Left ventricle myocardium superior (tissue), 1 donor: Measurements from ENCODE around the gene ZFPM1. TPM values are rescaled to one million over a fixed set of nuclear protein-coding genes. Genes with fewer than 3 reads are reported as not detected.
"Not testable (repeated sequence)": the region's sequence is repeated elsewhere in the genome, so short reads cannot be mapped to it uniquely, and the experiment has no call there.

Experiments used
- ATAC-seq: fragments of 200-7000 bp; cut with Tn5 transposase; one replicate; pipeline ENCODE4 v1.9.1; 2020; ENCODE audit warnings: mild to moderate bottlenecking, moderate library complexity
- DNase-seq: peaks from one replicate; pipeline ENCODE4 v3.0.0-alpha.2; 2020
- intact Hi-C: fragments of 100-400 bp; cut with micrococcal nuclease; formaldehyde crosslinking; loops from one replicate; pipeline ENCODE4 v1.11.0; 2022
- total RNA-seq: library from RNA; stranded (reverse); fragmentation: NEBNext Ultra II Directional; extraction: Animal tissue kit (Norgen Biotek cat#: 25700); gene quantifications from one replicate; pipeline ENCODE4 v1.2.1, GENCODE V29; 2021
- donor health status: DM: no; HTN: yes; CAD: no; lungs with severe emphysema.

The ZFPM1 gene
- total RNA-seq, 1 donor from 2014 or later = 3.5 TPM

DNA sequence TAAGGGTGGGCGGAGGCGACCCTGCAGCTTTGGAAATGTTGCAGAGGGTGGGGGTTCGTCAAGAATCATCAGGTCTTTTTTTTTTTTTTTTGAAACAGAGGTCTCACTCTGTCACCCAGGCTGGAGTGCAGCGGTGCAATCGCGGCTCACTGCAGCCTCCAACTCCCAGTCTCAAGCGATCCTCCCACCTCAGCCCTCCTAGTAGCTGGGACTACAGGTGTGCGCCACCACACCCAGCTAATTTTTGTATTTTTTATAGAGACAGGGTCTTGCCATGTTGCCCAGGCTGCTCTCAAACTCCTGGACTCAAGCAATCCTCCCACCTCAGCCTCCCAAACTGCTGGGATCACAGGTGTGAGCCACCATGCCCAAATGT is 32.3 kb downstream of the ZFPM1 start:
- ATAC-seq, intact Hi-C loops, DNase-seq: not testable (repeated sequence)

DNA sequence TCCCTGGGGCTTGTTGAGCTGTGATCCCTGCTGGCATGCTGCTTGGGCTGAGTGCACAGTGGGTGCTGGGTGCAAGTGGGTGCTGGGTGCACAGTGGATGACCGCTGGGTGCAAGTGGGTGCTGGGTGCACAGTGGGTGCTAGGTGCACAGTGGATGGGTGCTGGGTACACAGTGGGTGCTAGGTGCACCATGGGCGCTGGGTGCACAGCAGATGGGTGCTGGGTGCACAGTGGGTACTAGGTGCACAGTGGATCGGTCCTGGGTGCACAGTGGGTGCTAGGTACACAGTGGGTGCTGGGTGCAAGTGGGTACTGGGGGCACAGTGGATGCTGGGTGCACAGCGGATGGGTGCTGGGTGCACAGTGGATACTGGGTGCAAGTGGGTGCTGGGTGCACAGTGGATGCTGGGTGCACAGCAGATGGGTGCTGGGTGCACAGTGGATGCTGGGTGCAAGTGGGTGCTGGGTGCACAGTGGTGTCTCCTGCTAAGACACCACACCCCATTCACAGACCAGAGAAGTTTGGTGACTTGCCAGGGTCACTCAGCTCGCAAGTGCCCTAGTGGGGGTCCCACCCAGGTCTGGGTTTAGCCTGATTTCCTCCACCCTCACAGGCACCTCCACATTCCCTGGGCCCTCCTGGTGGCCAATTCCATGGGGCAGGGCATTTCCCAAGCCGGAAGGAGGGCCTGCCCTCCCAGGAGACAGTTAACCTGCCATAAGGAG is 33.5 kb downstream of the ZFPM1 start:
- no peak for DNase-seq
- intact Hi-C loops = no loop called here
- no peak for ATAC-seq

- no peak for DNase-seq
- intact Hi-C loops = no loop called here
- no peak for ATAC-seq
These were observed 34.0 kb downstream of the ZFPM1 start for GRCh38 chr16:88487124-88487432.

GRCh38 chr16:88487920-88488851 is 35.1 kb downstream of the ZFPM1 start:
- intact Hi-C loops = no loop called here
- ATAC-seq = no peak
- no peak for DNase-seq

DNA sequence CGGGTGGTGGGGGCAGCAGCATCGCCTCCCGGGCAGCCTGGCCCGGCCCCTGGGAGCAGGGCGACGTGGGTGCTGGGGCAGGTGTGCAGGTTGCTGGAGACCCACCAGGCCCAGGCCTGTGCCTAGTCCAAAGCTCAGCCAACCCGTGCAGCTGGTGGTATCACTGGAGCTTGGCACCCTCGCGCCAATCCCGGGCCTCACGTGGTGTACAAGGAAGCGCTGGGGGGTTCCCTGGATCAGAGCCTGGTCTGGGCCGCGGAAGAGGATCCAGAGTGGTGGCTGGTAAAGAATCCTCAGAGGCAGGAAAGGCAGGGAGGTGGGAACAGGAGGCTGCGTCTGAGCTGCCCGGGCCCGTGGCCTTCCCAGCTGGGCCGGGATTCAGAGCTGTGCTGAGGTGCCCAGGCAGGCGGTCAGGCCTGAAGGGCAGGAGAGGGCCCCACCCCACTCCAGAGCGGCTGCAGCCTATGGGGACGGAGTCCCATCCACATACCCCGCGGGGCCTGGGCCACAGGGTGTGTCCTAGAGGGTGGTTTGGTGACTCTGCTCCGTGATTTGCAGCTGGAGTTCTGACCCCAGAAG is 36.2 kb downstream of the ZFPM1 start:
- ATAC-seq = no peak
- DNase-seq = no peak
- intact Hi-C loops = no loop called here

DNA sequence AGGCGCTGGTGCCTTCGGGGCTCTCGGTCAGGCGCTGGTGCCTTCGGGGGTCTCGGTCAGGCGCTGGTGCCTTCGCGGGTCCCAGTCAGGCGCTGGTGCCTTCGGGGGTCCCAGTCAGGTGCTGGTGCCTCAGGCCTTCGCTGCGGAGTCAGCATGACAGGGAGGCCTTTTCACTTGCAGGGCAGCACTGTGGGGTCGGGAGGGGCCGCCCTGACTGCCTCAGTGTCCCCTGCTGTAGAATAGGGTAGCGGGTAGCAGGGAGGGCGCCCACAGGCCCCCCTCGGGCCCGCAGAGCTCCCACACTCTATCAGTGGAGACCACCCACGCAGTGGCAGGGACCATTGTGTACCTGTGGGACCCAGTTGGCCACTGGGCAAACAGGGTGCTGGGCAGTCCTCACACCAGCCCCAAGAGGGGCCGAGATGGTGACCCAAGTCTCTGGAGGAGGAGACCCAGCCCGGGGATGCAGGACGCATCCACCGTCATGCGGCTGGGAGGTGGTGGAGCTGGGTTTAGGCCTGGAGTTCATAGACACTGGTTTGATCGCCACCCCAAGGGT is 38.0 kb downstream of the ZFPM1 start:
- intact Hi-C loops = no loop called here
- ATAC-seq (no peak), DNase-seq (no peak)

- ATAC-seq (no peak), DNase-seq (no peak)
- intact Hi-C loops = no loop called here
These were observed 38.7 kb downstream of the ZFPM1 start for GRCh38 chr16:88491560-88492310.

DNA sequence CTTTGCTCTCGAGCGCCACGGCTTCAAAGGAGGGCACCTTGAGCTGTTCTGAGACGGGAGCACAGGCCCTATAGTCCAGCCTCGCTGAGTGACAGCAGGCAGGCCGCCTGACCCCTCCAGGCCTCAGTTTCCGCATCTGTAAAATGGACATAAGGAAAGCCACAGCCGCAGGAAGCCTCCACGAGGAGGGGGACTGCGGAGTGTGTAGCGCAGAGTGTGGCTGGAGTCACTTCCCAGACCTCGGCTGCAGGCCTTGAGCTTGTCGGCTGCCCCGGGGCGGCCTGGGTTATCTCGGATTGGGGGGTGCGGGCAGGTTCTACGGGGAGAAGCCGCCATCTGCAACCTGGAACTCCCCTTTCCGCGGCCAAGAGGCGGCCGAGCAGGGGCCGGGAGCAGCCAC is 40.8 kb downstream of the ZFPM1 start:
- DNase-seq (no peak), ATAC-seq (no peak)
- intact Hi-C loops = no loop called here

- intact Hi-C loops = no loop called here
- no peak for ATAC-seq
- no peak for DNase-seq
These were observed 41.5 kb downstream of the ZFPM1 start for GRCh38 chr16:88494335-88495154.

DNA sequence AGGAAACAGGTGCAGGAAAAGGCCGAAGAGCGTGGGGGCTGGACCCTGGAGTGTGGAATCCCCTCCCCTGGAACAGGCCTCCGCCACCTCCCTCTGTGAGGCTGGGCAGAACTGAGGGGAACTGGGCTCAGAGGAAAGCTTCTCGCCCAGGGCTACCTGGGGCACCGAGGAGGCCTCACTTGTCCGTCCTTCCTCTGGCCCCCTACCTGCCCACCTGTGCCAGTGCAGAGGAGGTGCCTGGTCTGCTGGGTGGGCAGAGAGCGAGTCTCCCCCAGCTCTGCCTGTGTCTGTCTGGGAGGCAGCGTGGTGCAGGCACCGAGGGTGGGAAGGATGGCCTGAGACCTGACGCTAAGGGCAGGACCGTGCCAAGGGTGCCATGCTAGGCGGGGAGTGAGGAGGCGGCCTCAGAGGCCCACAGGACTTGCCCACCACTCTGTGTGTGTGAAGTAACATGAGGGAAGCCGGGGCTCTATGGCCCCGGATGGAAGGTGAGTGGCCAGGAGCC is 42.2 kb downstream of the ZFPM1 start:
- no peak for ATAC-seq
- DNase-seq = no peak
- intact Hi-C loops = no loop called here

- ATAC-seq (no peak), DNase-seq (no peak)
- intact Hi-C loops = no loop called here
These were observed 44.7 kb downstream of the ZFPM1 start for GRCh38 chr16:88497561-88498462.

GRCh38 chr16:88498576-88499208 is 45.6 kb downstream of the ZFPM1 start:
- ATAC-seq = no peak
- intact Hi-C loops = no loop called here
- no peak for DNase-seq

GRCh38 chr16:88499292-88499691 is 46.2 kb downstream of the ZFPM1 start:
- peak; percentile 4 for ATAC-seq
- intact Hi-C loops = no loop called here
- DNase-seq = no peak

DNA sequence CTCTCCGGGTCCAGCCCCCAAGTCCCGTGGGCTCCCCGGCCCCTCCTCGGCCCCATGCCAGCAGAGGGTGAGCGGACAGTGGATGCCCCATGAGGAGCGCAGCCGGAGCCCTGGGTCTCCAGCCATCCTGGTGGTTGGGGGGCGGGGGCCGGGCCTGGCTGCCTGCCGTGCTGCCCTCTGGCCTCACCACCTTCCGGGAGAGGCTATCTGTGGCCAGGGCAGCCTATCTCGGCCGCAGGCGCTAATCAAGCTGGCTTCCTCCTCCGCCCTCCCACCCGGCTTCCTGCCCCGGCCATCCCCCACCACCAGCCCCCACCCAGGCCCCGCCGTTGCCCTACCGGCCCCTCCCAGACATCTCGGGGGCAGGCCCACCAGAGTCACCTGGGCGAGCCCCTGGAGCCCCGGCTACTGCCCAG is 46.8 kb downstream of the ZFPM1 start:
- intact Hi-C loops = no loop called here
- DNase-seq (peak; percentile 55), ATAC-seq (peak; percentile 27)

DNA sequence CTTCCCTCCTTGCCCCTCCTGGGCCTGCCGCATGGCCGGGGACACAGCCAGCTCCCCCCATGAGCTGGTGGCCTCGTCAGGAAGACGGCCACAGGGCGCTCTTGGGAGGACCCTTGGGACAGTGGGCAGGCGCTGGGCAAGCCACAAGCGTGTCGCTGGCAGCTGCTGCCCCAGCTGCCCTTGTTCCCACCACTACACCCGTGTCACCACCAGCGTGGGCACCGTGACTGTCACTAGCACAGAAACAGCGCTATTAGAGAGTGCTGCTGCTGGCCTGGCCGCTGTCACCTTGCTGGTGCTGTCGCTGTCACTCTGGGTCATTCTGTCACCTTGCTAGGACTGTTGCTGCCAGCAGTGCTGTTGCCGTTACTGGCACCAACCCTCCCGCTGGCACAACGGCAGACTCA is 47.2 kb downstream of the ZFPM1 start:
- intact Hi-C loops = no loop called here
- DNase-seq (peak; percentile 72), ATAC-seq (peak; percentile 85)

DNA sequence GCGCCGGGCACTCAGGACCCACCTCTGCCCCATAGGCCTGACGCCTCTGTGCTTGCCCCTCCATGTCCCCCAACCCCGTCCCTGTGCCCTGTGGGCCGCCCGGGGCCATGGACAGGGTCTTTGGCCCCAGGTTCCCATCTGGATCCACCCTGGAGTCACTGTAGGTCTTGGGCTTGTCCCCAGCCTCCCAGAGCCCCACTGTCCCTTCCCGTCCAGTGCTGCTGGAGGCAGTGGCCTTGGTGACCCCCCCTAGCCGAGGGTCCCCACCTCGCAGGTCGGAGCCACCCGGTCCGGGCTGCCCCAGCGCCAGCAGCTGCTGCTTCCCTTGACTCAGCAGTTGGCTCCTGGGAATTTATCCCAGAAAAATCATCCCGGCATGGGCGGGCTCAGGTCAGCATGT is 49.3 kb downstream of the ZFPM1 start:
- ATAC-seq (no peak), DNase-seq (no peak)
- intact Hi-C loops = no loop called here

DNA sequence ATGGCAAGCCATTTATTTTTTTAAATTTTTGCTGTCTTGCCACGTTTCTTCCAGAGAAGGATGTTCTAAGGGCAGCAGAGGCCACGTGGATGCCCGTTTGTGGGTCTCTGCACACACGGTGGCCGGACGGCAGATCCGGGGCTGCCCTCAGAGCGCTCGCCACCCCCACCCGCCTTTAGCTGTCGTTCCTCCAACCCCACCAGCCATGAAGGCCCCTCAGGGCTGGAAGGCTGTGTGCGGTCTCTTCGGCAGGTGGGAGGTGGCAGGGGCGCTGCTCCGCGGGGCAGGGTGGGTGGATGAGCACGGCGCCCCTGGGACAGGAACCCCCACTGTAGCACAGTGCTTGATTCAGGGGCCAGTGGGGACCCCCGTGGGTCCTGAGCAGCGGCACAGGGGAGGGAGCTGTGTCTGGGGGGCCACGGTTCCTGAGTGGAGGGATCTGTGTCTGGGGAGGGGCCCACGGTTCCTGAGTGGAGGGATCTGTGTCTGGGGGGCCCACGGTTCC is 49.7 kb downstream of the ZFPM1 start:
- intact Hi-C loops = no loop called here
- no peak for ATAC-seq
- no peak for DNase-seq
